DND-41 (cell line): Measurements from ENCODE around the gene OR2A12.

Experiments used
- CTCF ChIP-seq: IDR thresholded peaks from 2 replicates; pipeline ENCODE4 v1.5.1; 2012; ENCODE audit warnings: borderline replicate concordance, low read length, moderate library complexity, mild to moderate bottlenecking; ENCODE audit not compliant: poor library complexity, severe bottlenecking; ENCODE audit errors: extremely low read depth
- EZH2 ChIP-seq: IDR thresholded peaks from 3 replicates; pipeline ENCODE4 v1.6.1; 2012; ENCODE audit warnings: borderline replicate concordance, low read depth, mild to moderate bottlenecking, moderate library complexity, low read length, inconsistent platforms; ENCODE audit not compliant: severe bottlenecking

- TF ChIP-seq CTCF (no peak), EZH2 (no peak)
Measured at GRCh38 chr7:144105211-144105610, 19.1 kb downstream of the OR2A12 start.
